SU-DHL-6 (cell line): ENCODE measurements around the gene ADGRB3.

Experiments
- H2AFZ ChIP-seq: fragments of 200-600 bp; sonication (generic); 2 replicates; pipeline ENCODE4 v1.6.1; 2014; ENCODE audit warnings: low read depth, mild to moderate bottlenecking, moderate library complexity, mixed read lengths, antibody characterized with exemption, low read length; ENCODE audit not compliant: severe bottlenecking
- H3F3A ChIP-seq: fragments of 200-600 bp; shearing (Covaris generic); 2 replicates; pipeline ENCODE4 v1.6.0; 2016; ENCODE audit warnings: antibody characterized with exemption, mild to moderate bottlenecking; ENCODE audit not compliant: insufficient read depth
- H3K27ac ChIP-seq: fragments of 200-600 bp; sonication (generic); 2 replicates; pipeline ENCODE4 v1.5.1; 2016; ENCODE audit warnings: low read depth, mild to moderate bottlenecking, low read length, moderate library complexity, mixed read lengths
- H3K27me3 ChIP-seq: fragments of 200-600 bp; sonication (generic), shearing (Covaris generic); 2 replicates; pipeline ENCODE4 v1.6.0; 2014; ENCODE audit warnings: mild to moderate bottlenecking, low read length
- H3K36me3 ChIP-seq: fragments of 200-600 bp; sonication (generic); 2 replicates; pipeline ENCODE4 v1.6.1; 2014; ENCODE audit warnings: mild to moderate bottlenecking, low read length, mixed read lengths
- H3K4me2 ChIP-seq: fragments of 300-600, 200-600 bp; shearing (Covaris generic), sonication (generic); 2 replicates; pipeline ENCODE4 v1.6.0; 2014; ENCODE audit warnings: low read length, low read depth, mild to moderate bottlenecking; ENCODE audit not compliant: poor library complexity, severe bottlenecking
- H3K4me3 ChIP-seq: fragments of 200-600 bp; sonication (generic); 2 replicates; pipeline ENCODE4 v1.5.1; 2014; ENCODE audit warnings: antibody characterized with exemption, low read length, mild to moderate bottlenecking, mixed read lengths; ENCODE audit not compliant: insufficient read depth, poor library complexity, severe bottlenecking
- H3K79me2 ChIP-seq: fragments of 200-600 bp; sonication (generic); 2 replicates; pipeline ENCODE4 v1.6.1; 2014; ENCODE audit warnings: mild to moderate bottlenecking, low read length, moderate library complexity; ENCODE audit not compliant: insufficient read depth
- H3K9ac ChIP-seq: fragments of 200-600 bp; sonication (generic); 2 replicates; pipeline ENCODE4 v1.7.0; 2014; ENCODE audit warnings: mild to moderate bottlenecking, low read length
- H3K9me2 ChIP-seq: fragments of 200-600 bp; sonication (generic); replicated peaks from 2 replicates; pipeline ENCODE4 v1.6.1; 2014; ENCODE audit warnings: low read length; ENCODE audit not compliant: insufficient read depth
- H3K9me3 ChIP-seq: fragments of 200-600 bp; sonication (generic); 2 replicates; pipeline ENCODE4 v1.6.1; 2014; ENCODE audit warnings: low read length, mixed read lengths; ENCODE audit not compliant: insufficient read depth
- H4K20me1 ChIP-seq: fragments of 200-600 bp; sonication (generic); 2 replicates; pipeline ENCODE4 v1.6.1; 2014; ENCODE audit warnings: low read depth, mild to moderate bottlenecking, antibody characterized with exemption, low read length, moderate library complexity, mixed read lengths
- CTCF ChIP-seq: fragments of 200-600 bp; sonication (generic); IDR thresholded peaks from one replicate; pipeline ENCODE4 v1.5.1; 2017; ENCODE audit warnings: antibody characterized with exemption, mild to moderate bottlenecking, low read length, moderate library complexity; ENCODE audit not compliant: insufficient read depth, poor library complexity, severe bottlenecking
- EZH2phosphoT487 ChIP-seq: fragments of 200-600 bp; sonication (generic), shearing (Covaris generic); conservative IDR thresholded peaks from 2 replicates; pipeline ENCODE4 v1.6.1; 2018; ENCODE audit warnings: mild to moderate bottlenecking, antibody characterized with exemption, low read length, moderate library complexity, mixed read lengths

ADGRB3 gene

GRCh38 chr6:69185276-69185675 is 550.2 kb downstream of the ADGRB3 start:
- H3K9ac ChIP-seq = no peak overlapping the region
- no peaks in the 10 kb centered on the region for H4K20me1 ChIP-seq
- H3F3A ChIP-seq = no peaks in the 10 kb centered on the region
- H3K36me3 ChIP-seq = no peaks in the 10 kb centered on the region
- H3K27ac ChIP-seq = no peak overlapping the region
- no peak overlapping the region for H3K4me2 ChIP-seq
- no peak overlapping the region for H3K4me3 ChIP-seq
- H3K79me2 ChIP-seq = no peaks in the 10 kb centered on the region
- no peaks in the 10 kb centered on the region for H3K9me2 ChIP-seq
- H3K9me3 ChIP-seq = no peaks in the 10 kb centered on the region
- H2AFZ ChIP-seq = no peak overlapping the region
- TF ChIP-seq EZH2phosphoT487 = no peak
- TF ChIP-seq CTCF = no peak
- H3K27me3 ChIP-seq = no peaks in the 10 kb centered on the region

GRCh38 chr6:69202768-69203167 is 567.7 kb downstream of the ADGRB3 start:
- H3K27me3 ChIP-seq = no peaks in the 10 kb centered on the region
- no peaks in the 10 kb centered on the region for H3K9me2 ChIP-seq
- no peaks in the 10 kb centered on the region for H3K9me3 ChIP-seq
- no peak overlapping the region for H3K4me3 ChIP-seq
- H3K27ac ChIP-seq = no peak overlapping the region
- H3K4me2 ChIP-seq = no peak overlapping the region
- no peaks in the 10 kb centered on the region for H3F3A ChIP-seq
- no peaks in the 10 kb centered on the region for H4K20me1 ChIP-seq
- H3K79me2 ChIP-seq = no peaks in the 10 kb centered on the region
- no peak overlapping the region for H3K9ac ChIP-seq
- no peak overlapping the region for H2AFZ ChIP-seq
- TF ChIP-seq EZH2phosphoT487 (no peak), CTCF (no peak)
- H3K36me3 ChIP-seq = no peaks in the 10 kb centered on the region

- Histone ChIP-seq H3K4me3 (no peak overlapping the region), H3F3A (no peaks in the 10 kb centered on the region), H3K27me3 (no peaks in the 10 kb centered on the region), H3K4me2 (no peak overlapping the region), H3K9me2 (no peaks in the 10 kb centered on the region), H4K20me1 (no peaks in the 10 kb centered on the region), H3K27ac (no peak overlapping the region), H3K9ac (no peak overlapping the region), H2AFZ (no peak overlapping the region), H3K36me3 (no peaks in the 10 kb centered on the region), H3K79me2 (no peaks in the 10 kb centered on the region), H3K9me3 (no peaks in the 10 kb centered on the region)
- no peak for TF ChIP-seq CTCF
- no peak for TF ChIP-seq EZH2phosphoT487
Observed at GRCh38 chr6:69216127-69216526, 581.0 kb downstream of the ADGRB3 start.

GRCh38 chr6:69217343-69217742 is 582.3 kb downstream of the ADGRB3 start:
- Histone ChIP-seq H3F3A (no peaks in the 10 kb centered on the region), H2AFZ (no peak overlapping the region), H3K36me3 (no peaks in the 10 kb centered on the region), H3K9me3 (no peaks in the 10 kb centered on the region), H3K4me2 (no peak overlapping the region), H4K20me1 (no peaks in the 10 kb centered on the region), H3K27ac (no peak overlapping the region), H3K9ac (no peak overlapping the region), H3K9me2 (no peaks in the 10 kb centered on the region), H3K27me3 (no peaks in the 10 kb centered on the region), H3K4me3 (no peak overlapping the region), H3K79me2 (no peaks in the 10 kb centered on the region)
- TF ChIP-seq EZH2phosphoT487 = no peak
- TF ChIP-seq CTCF = no peak
